HEK293 (cell line): ENCODE data around the gene ANXA2.

Experiments
- CTCF ChIA-PET: fragments of 350-600 bp; formaldehyde crosslinking; extraction: SDS; loops from one replicate; lab custom pipeline; 2021; ENCODE audit warnings: antibody characterized with exemption; lab: Yijun Ruan, JAX
- POLR2A ChIA-PET: fragments of 300-600 bp; formaldehyde crosslinking; extraction: SDS; loops from one replicate; lab custom pipeline; 2020; ENCODE audit warnings: antibody characterized with exemption, inconsistent platforms; lab: Yijun Ruan, JAX
- H3K27ac ChIP-seq: fragments of 200-500 bp; sonication (Bioruptor generic); 2 replicates; pipeline ENCODE4 v1.5.1; 2014; ENCODE audit warnings: low read depth, low read length, control low read depth, inconsistent platforms; ENCODE audit errors: extremely low read depth
- H3K36me3 ChIP-seq, 2 experiments: fragments of 200-500 bp in 1 of 2; sonication (Bioruptor generic) in 1 of 2; 1 replicate in 1 of 2; 2 replicates in 1 of 2; pipeline ENCODE4 v1.5.1; 2014 to 2017; ENCODE audit warnings: inconsistent platforms in 2 of 2, low read length in 2 of 2; ENCODE audit not compliant: control insufficient read depth in 2 of 2, insufficient read depth in 1 of 2
- H3K4me1 ChIP-seq: fragments of 200-500 bp; sonication (Bioruptor generic); 2 replicates; pipeline ENCODE4 v1.5.1; 2014; ENCODE audit warnings: mild to moderate bottlenecking, low read length, inconsistent platforms; ENCODE audit not compliant: control insufficient read depth, insufficient read depth
- H3K4me3 ChIP-seq: 2 replicates; pipeline ENCODE4 v1.5.1; 2011; ENCODE audit warnings: low read depth, mild to moderate bottlenecking, control low read depth, low read length, moderate library complexity
- H3K9me3 ChIP-seq: fragments of 200-500 bp; sonication (Bioruptor generic); 2 replicates; pipeline ENCODE4 v1.5.1; 2014; ENCODE audit warnings: low read depth, low read length, inconsistent platforms; ENCODE audit not compliant: control insufficient read depth, insufficient read depth
- FEZF1 ChIP-seq: fragments of 450-650 bp; formaldehyde crosslinking; IDR thresholded peaks from 2 replicates; pipeline ENCODE4 v1.5.1; 2016; ENCODE audit warnings: missing biosample characterization, missing genetic modification characterization
- GLIS2 ChIP-seq: fragments of 450-650 bp; formaldehyde crosslinking; IDR thresholded peaks from 2 replicates; pipeline ENCODE4 v1.5.1; 2016; ENCODE audit warnings: missing biosample characterization, missing genetic modification characterization
- PATZ1 ChIP-seq: fragments of 450-650 bp; formaldehyde crosslinking; IDR thresholded peaks from 2 replicates; pipeline ENCODE4 v1.5.1; 2016; ENCODE audit warnings: missing biosample characterization, missing genetic modification characterization
- PBX3 ChIP-seq: sonication (generic); formaldehyde crosslinking; IDR thresholded peaks from 2 replicates; pipeline ENCODE4 v1.8.1; 2022; ENCODE audit warnings: mild to moderate bottlenecking, moderate library complexity, missing genetic modification reagents
- PRDM1 ChIP-seq: fragments of 450-650 bp; formaldehyde crosslinking; IDR thresholded peaks from 2 replicates; pipeline ENCODE4; 2016; ENCODE audit warnings: missing biosample characterization, missing genetic modification characterization
- RBAK ChIP-seq: fragments of 450-650 bp; formaldehyde crosslinking; IDR thresholded peaks from 2 replicates; pipeline ENCODE4 v1.5.1; 2016; ENCODE audit warnings: missing biosample characterization, missing genetic modification characterization
- WT1 ChIP-seq: fragments of 450-650 bp; formaldehyde crosslinking; IDR thresholded peaks from 2 replicates; pipeline ENCODE4 v1.5.1; 2016; ENCODE audit warnings: missing biosample characterization, missing genetic modification characterization
- ZBTB20 ChIP-seq: fragments of 450-650 bp; formaldehyde crosslinking; IDR thresholded peaks from 2 replicates; pipeline ENCODE4 v1.5.1; 2016; ENCODE audit warnings: missing biosample characterization, missing genetic modification characterization
- ZEB2 ChIP-seq: fragments of 450-650 bp; formaldehyde crosslinking; IDR thresholded peaks from 2 replicates; pipeline ENCODE4 v1.5.1; 2016; ENCODE audit warnings: missing biosample characterization, missing genetic modification characterization
- ZNF146 ChIP-seq: fragments of 450-650 bp; formaldehyde crosslinking; IDR thresholded peaks from 2 replicates; pipeline ENCODE4 v1.5.1; 2016; ENCODE audit warnings: missing biosample characterization, missing genetic modification characterization
- ZNF223 ChIP-seq: fragments of 450-650 bp; formaldehyde crosslinking; IDR thresholded peaks from 2 replicates; pipeline ENCODE4 v1.5.1; 2016; ENCODE audit warnings: missing biosample characterization, missing genetic modification characterization
- ZNF350 ChIP-seq: fragments of 450-650 bp; formaldehyde crosslinking; IDR thresholded peaks from 2 replicates; pipeline ENCODE4 v1.5.0; 2017; ENCODE audit warnings: missing biosample characterization, mild to moderate bottlenecking, missing genetic modification characterization
- ZNF426 ChIP-seq: fragments of 450-650 bp; formaldehyde crosslinking; IDR thresholded peaks from 2 replicates; pipeline ENCODE4 v1.5.1; 2017; ENCODE audit warnings: missing biosample characterization, missing genetic modification characterization, mild to moderate bottlenecking, inconsistent platforms, moderate library complexity
- ZNF433 ChIP-seq: fragments of 450-650 bp; formaldehyde crosslinking; IDR thresholded peaks from 2 replicates; pipeline ENCODE4 v1.5.1; 2016; ENCODE audit warnings: missing biosample characterization, missing genetic modification characterization, low read depth
- ZNF488 ChIP-seq: fragments of 450-650 bp; formaldehyde crosslinking; IDR thresholded peaks from 2 replicates; pipeline ENCODE4 v1.5.1; 2016; ENCODE audit warnings: missing biosample characterization, missing genetic modification characterization
- ZNF513 ChIP-seq: fragments of 450-650 bp; IDR thresholded peaks from 2 replicates; pipeline ENCODE4 v1.5.1; 2018; ENCODE audit warnings: missing biosample characterization, missing genetic modification characterization
- ZNF621 ChIP-seq: fragments of 450-650 bp; formaldehyde crosslinking; IDR thresholded peaks from 2 replicates; pipeline ENCODE4 v1.5.1; 2017; ENCODE audit warnings: missing biosample characterization, missing genetic modification characterization
- ZNF658 ChIP-seq: fragments of 450-650 bp; formaldehyde crosslinking; IDR thresholded peaks from 2 replicates; pipeline ENCODE4; 2016; ENCODE audit warnings: missing biosample characterization, missing genetic modification characterization
- ZNF785 ChIP-seq: fragments of 450-650 bp; formaldehyde crosslinking; IDR thresholded peaks from 2 replicates; pipeline ENCODE4 v1.5.1; 2016; ENCODE audit warnings: missing biosample characterization, missing genetic modification characterization
- ZSCAN16 ChIP-seq: fragments of 450-650 bp; formaldehyde crosslinking; IDR thresholded peaks from 2 replicates; pipeline ENCODE4 v1.5.1; 2016; ENCODE audit warnings: missing biosample characterization, missing genetic modification characterization
- ZSCAN18 ChIP-seq: fragments of 450-650 bp; formaldehyde crosslinking; IDR thresholded peaks from 2 replicates; pipeline ENCODE4 v1.5.1; 2016; ENCODE audit warnings: missing biosample characterization, missing genetic modification characterization

Gene ANXA2

GRCh38 chr15:60441331-60441730, 43.5 kb upstream of the ANXA2 start:
- POLR2A ChIA-PET, result no interaction called here
- no peak overlapping the region for H3K27ac ChIP-seq

GRCh38 chr15:60438646-60439045, 40.9 kb upstream of the ANXA2 start:
- no peak overlapping the region for H3K27ac ChIP-seq
- H3K4me3 ChIP-seq, result no peak overlapping the region
- H3K4me1 ChIP-seq, result no peaks in the 10 kb centered on the region
- H3K36me3 ChIP-seq, result peaks cover 3 to 43% of the 10 kb centered on the region in 2 experiments; a peak in 2 of 3 replicates
- CTCF ChIA-PET, result interaction anchor here (0.6 kb wide), 1 partner anchor 823 kb away, joined by 4 read pairs; no protein-coding TSS in a partner anchor
- POLR2A ChIA-PET, result no interaction called here
- H3K9me3 ChIP-seq, result no peaks in the 10 kb centered on the region
- TF ChIP-seq ZNF223 (tag by site-specific recombination) (no peak), GLIS2 (tag by site-specific recombination) (no peak), ZEB2 (tag by site-specific recombination) (no peak)

More at GRCh38 chr15:60441331-60441730, 43.5 kb upstream of the ANXA2 start:
- no peaks in the 10 kb centered on the region for H3K9me3 ChIP-seq
- CTCF ChIA-PET, result interaction anchor here (0.6 kb wide), 1 partner anchor 82 kb away, joined by 4 read pairs; no protein-coding TSS in a partner anchor
- TF ChIP-seq ZNF488 (tag by site-specific recombination) (no peak), ZSCAN18 (tag by site-specific recombination) (no peak), ZBTB20 (tag by site-specific recombination) (no peak), ZNF785 (tag by site-specific recombination) (no peak), ZNF146 (tag by site-specific recombination) (no peak), ZNF658 (tag by site-specific recombination) (no peak), ZNF426 (tag by site-specific recombination) (no peak)
- no peaks in the 10 kb centered on the region for H3K4me1 ChIP-seq
- H3K36me3 ChIP-seq, result peaks cover 0 to 30% of the 10 kb centered on the region in 2 experiments; a peak in 2 of 3 replicates
- no peak overlapping the region for H3K4me3 ChIP-seq

GRCh38 chr15:60428935-60429334, 31.1 kb upstream of the ANXA2 start:
- H3K4me3 ChIP-seq, result no peak overlapping the region
- peaks cover 16 to 35% of the 10 kb centered on the region in 2 experiments for H3K36me3 ChIP-seq
- CTCF ChIA-PET, result no interaction called here

More at GRCh38 chr15:60428935-60429334, 31.1 kb upstream of the ANXA2 start:
- no peak overlapping the region for H3K27ac ChIP-seq
- TF ChIP-seq PRDM1 (tag by site-specific recombination) (no peak), WT1 (no peak), ZNF350 (tag by site-specific recombination) (no peak), GLIS2 (tag by site-specific recombination) (no peak), FEZF1 (tag by site-specific recombination) (no peak), ZNF513 (tag by site-specific recombination) (no peak), ZNF621 (tag by site-specific recombination) (no peak), RBAK (tag by site-specific recombination) (no peak), PATZ1 (no peak), ZSCAN16 (tag by site-specific recombination) (no peak), PBX3 (CRISPR knock-in tag) (no peak), ZNF433 (no peak)
- H3K9me3 ChIP-seq, result no peaks in the 10 kb centered on the region
- POLR2A ChIA-PET, result no interaction called here
- no peaks in the 10 kb centered on the region for H3K4me1 ChIP-seq
